Measurements from ENCODE around the gene STIP1. TPM values are rescaled to one million over a fixed set of nuclear protein-coding genes. Genes with fewer than 3 reads are reported as not detected.

The STIP1 gene
- total and polyA plus RNA-seq, 2 donors (not counting 1 experiment from before 2014, with no cell fraction given): 49.8 to 78.7 TPM

DNA sequence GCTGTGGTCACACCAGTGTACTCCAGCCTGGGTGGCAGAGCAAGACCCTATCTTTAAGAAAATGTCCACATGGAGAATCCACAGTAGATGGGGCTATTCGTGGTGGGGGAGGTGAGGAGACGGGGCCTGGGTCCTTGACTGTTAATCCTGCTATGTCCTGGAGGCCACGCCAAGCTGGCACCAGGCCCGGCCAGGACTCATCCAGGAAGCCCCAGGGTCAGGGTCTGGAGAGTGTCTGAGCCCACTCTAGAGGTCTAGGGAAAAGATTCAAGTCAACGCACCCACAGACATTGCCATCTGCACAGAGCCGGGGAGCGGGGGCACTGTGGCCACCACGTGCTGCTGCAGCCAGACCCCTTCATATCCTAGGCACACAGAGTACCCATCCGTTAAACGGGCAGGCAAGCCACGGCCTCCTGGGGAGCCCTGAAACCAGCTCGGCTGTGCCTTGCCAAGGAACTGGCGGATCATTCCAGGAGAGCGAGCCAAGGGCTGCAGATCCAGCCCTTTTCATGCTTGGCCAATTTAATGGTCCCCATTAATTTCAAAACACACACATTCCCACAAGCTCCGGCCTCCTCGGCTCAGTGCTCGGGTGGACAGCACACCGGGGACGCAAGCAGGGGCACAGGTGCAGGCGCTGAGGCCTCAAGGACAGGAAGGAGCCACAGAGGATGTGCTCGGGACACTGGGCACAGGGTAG lies 44.7 kb upstream of the STIP1 start:
- H3K36me3 ChIP-seq (replicated peaks in 1 of 2; ENCODE audit: control extremely low read depth in 1 of 2, control insufficient read depth in 1 of 2, extremely low read depth in 1 of 2, insufficient read depth in 2 of 2, low read length in 1 of 2): no peaks in the 10 kb centered on the region
- ChIA-PET POLR2A (no interaction called here), CTCF (interaction anchor here (1.1 kb wide), 1 partner anchor 141 kb away, joined by 3 read pairs; no protein-coding TSS in a partner anchor)
- no peaks in the 10 kb centered on the region for H3K27me3 ChIP-seq (replicated peaks in 1 of 4; ENCODE audit: control extremely low read depth in 1 of 4, control insufficient read depth in 3 of 4, insufficient read depth in 4 of 4, low read length in 3 of 4)
- Mint-ChIP-seq H3K27me3 (no peaks in the 10 kb centered on the region), H3K4me1 (peaks cover 15% of the 10 kb centered on the region), H3K9me3 (ENCODE audit: insufficient read depth) (no peaks in the 10 kb centered on the region), H3K27ac (no peak overlapping the region), H3K4me3 (no peak overlapping the region)
- no peak overlapping the region for H3K27ac ChIP-seq (ENCODE audit: low read length in 2 of 2)
- no peak overlapping the region for H2AFZ ChIP-seq (ENCODE audit: insufficient read depth, low read depth, low read length, poor library complexity, severe bottlenecking)
- no peak overlapping the region for H3K4me2 ChIP-seq (replicated peaks; ENCODE audit: low read depth, low read length, poor library complexity, severe bottlenecking)
- no peaks in the 10 kb centered on the region for H3K79me2 ChIP-seq (ENCODE audit: control insufficient read depth, insufficient read depth, low read length)
- ATAC-seq (ENCODE audit: low read depth) (no peak), DNase-seq (no peak)
- no peak overlapping the region for H3K4me3 ChIP-seq (ENCODE audit: control extremely low read depth in 1 of 5, extremely low read depth in 1 of 5, insufficient read depth in 1 of 5, low read depth in 2 of 5, low read length in 4 of 5)
- H3K9me3 ChIP-seq (ENCODE audit: control extremely low read depth in 1 of 3, control insufficient read depth in 2 of 3, insufficient read depth in 1 of 3, low read length in 2 of 3): no peaks in the 10 kb centered on the region
- H4K20me1 ChIP-seq (ENCODE audit: control insufficient read depth, insufficient read depth, low read length, poor library complexity, severe bottlenecking): no peaks in the 10 kb centered on the region
- intact Hi-C loops (cut with micrococcal nuclease): no loop called here
- 91% methylated on average over 21 of the region's 21 CpGs for WGBS (ENCODE audit: insufficient coverage)
- no peak overlapping the region for H3K9ac ChIP-seq (ENCODE audit: low read length)
- peaks cover 10 to 13% of the 10 kb centered on the region in 2 donors for H3K4me1 ChIP-seq (ENCODE audit: control insufficient read depth in 2 of 2, insufficient read depth in 2 of 2, low read length in 2 of 2)
- TF ChIP-seq, protein P1, sequence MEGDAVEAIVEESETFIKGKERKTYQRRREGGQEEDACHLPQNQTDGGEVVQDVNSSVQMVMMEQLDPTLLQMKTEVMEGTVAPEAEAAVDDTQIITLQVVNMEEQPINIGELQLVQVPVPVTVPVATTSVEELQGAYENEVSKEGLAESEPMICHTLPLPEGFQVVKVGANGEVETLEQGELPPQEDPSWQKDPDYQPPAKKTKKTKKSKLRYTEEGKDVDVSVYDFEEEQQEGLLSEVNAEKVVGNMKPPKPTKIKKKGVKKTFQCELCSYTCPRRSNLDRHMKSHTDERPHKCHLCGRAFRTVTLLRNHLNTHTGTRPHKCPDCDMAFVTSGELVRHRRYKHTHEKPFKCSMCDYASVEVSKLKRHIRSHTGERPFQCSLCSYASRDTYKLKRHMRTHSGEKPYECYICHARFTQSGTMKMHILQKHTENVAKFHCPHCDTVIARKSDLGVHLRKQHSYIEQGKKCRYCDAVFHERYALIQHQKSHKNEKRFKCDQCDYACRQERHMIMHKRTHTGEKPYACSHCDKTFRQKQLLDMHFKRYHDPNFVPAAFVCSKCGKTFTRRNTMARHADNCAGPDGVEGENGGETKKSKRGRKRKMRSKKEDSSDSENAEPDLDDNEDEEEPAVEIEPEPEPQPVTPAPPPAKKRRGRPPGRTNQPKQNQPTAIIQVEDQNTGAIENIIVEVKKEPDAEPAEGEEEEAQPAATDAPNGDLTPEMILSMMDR (IDR thresholded peaks at IDR 0.05): no peak

DNA sequence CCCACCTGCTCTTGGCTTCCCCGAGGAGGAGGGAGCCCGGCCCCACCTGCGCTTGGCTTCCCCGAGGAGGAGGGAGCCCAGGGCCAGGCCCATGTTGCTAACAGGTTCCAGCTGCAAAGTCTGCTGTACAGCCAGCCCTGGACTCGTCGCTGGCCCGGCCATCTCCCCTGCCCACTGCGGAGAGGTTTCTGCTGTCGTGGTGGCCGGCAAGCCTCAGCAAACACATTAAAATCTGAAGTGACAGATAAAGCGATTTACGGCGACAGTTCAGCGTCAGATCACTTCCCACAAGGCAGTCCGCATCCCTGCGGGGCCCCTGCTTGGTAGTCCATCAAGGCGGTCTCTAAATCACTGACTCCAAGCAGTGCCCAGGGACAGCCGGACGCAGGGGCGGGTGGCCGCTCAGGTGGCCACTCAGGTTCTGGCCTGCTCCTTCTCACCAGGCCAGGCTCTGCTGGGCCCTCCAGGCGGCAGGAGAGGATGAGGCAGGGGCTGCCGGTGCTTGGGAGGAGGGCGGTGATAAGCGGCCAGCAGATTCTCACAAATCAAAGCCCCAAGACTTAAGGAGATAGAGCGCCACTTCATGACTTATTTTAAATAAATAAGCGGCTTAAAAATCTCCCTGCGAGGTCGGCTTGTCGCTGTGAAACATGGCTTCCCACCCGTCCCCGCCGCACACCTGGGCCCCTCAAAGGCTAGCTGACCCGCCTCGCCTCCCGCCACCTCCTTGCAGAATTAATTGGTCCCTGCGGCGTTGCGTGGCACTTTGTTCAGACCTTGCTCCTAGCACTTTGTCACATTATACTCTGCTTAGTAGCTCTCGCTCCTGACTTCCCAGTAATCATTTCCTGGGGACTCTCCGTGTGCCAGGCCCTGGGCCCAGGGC lies 41.1 kb upstream of the STIP1 start:
- ChIA-PET POLR2A (no interaction called here), CTCF (interaction anchor here (9.6 kb wide), 1 partner anchor 309 kb away, joined by 163 read pairs; the partner anchor contains the start of gene MARK2)
- Mint-ChIP-seq H3K27ac (no peak overlapping the region), H3K9me3 (ENCODE audit: insufficient read depth) (no peaks in the 10 kb centered on the region), H3K4me3 (no peak overlapping the region), H3K27me3 (no peaks in the 10 kb centered on the region), H3K4me1 (peaks cover 20% of the 10 kb centered on the region)
- peaks cover 10 to 18% of the 10 kb centered on the region in 2 donors for H3K4me1 ChIP-seq (ENCODE audit: control insufficient read depth in 2 of 2, insufficient read depth in 2 of 2, low read length in 2 of 2)
- DNase-seq (no peak), ATAC-seq (ENCODE audit: low read depth) (no peak)
- no peak overlapping the region for H3K4me3 ChIP-seq (ENCODE audit: control extremely low read depth in 1 of 5, extremely low read depth in 1 of 5, insufficient read depth in 1 of 5, low read depth in 2 of 5, low read length in 4 of 5)
- no peaks in the 10 kb centered on the region for H3K27me3 ChIP-seq (replicated peaks in 1 of 4; ENCODE audit: control extremely low read depth in 1 of 4, control insufficient read depth in 3 of 4, insufficient read depth in 4 of 4, low read length in 3 of 4)
- no peaks in the 10 kb centered on the region for H4K20me1 ChIP-seq (ENCODE audit: control insufficient read depth, insufficient read depth, low read length, poor library complexity, severe bottlenecking)
- H3K79me2 ChIP-seq (ENCODE audit: control insufficient read depth, insufficient read depth, low read length): no peaks in the 10 kb centered on the region
- no peak overlapping the region for H3K27ac ChIP-seq (ENCODE audit: low read length in 2 of 2)
- H2AFZ ChIP-seq (ENCODE audit: insufficient read depth, low read depth, low read length, poor library complexity, severe bottlenecking): no peak overlapping the region
- no peak overlapping the region for H3K9ac ChIP-seq (ENCODE audit: low read length)
- H3K36me3 ChIP-seq (replicated peaks in 1 of 2; ENCODE audit: control extremely low read depth in 1 of 2, control insufficient read depth in 1 of 2, extremely low read depth in 1 of 2, insufficient read depth in 2 of 2, low read length in 1 of 2): no peaks in the 10 kb centered on the region
- TF ChIP-seq, protein P1 (IDR thresholded peaks at IDR 0.05): no peak
- TF ChIP-seq EZH2 (IDR thresholded peaks at IDR 0.05; ENCODE audit: borderline replicate concordance, insufficient read depth, low read depth, low read length, poor library complexity, severe bottlenecking): no peak
- 94% methylated on average over 38 of the region's 41 CpGs for WGBS (ENCODE audit: insufficient coverage)
- H3K4me2 ChIP-seq (replicated peaks; ENCODE audit: low read depth, low read length, poor library complexity, severe bottlenecking): no peak overlapping the region
- intact Hi-C loops (cut with micrococcal nuclease): no loop called here
- H3K9me3 ChIP-seq (ENCODE audit: control extremely low read depth in 1 of 3, control insufficient read depth in 2 of 3, insufficient read depth in 1 of 3, low read length in 2 of 3): no peaks in the 10 kb centered on the region
